ENCODE measurements around the gene ATP6V0E1. TPM values are rescaled to one million over a fixed set of nuclear protein-coding genes. Genes with fewer than 3 reads are reported as not detected.

The ATP6V0E1 gene
- total and polyA plus RNA-seq, 4 donors = 113 to 502 (median 353) TPM

DNA sequence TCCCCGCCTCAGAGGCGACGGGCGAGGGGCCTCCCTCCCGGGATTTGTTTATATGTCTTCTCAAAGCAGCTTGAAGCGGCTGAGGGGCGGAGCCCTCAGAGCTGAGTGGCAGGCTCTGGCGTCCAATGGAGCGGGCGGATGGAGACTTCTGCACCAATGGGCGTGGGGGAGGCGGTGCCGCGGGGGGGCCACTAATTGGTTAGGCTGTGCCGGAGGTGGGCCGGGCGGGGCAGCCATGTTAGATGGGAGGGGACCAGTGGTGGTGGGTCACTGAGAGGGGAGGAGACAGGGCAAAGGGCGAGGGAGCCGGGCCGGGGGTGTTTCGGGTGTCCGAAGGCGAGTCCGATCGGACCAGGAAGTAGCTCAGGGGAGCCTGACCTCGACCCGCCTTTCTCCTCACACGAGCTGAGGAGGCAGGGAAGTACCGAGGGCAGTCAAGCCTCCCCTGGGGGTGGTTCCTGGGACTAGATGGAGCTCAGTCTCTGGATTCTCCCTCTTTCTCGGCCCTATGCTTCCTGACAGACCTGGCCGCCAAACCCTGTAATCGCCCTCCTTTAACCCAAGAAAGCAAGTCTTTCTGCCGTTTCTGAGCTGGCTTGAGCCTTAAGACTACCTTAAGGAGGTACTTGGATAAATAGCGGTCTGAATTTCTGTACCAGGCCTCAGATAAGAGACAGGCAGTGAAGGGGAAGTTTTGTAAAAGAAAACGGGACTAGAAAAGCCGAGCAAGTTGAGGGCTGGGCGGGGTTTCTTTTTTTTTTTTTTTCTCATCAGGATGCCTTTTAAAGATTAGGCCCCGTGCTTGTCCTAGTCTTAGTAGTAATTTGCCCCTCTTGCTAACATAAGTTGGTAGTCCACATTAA is 73.7 kb downstream of the ATP6V0E1 start:
- Histone ChIP-seq H3K9me3 (ENCODE audit: control insufficient read depth in 4 of 4, insufficient read depth in 3 of 4, low read length in 3 of 4) (no peaks in the 10 kb centered on the region), H3K4me3 (peak overlapping the region; percentile 96), H3K9ac (ENCODE audit: insufficient read depth in 1 of 2, low read length in 2 of 2) (peak overlapping the region; percentile 84 to 96), H3K4me1 (ENCODE audit: control insufficient read depth in 5 of 5, insufficient read depth in 5 of 5, low read length in 5 of 5) (peaks cover 0 to 14% (median 3%) of the 10 kb centered on the region in 5 donors), H3K36me3 (ENCODE audit: control insufficient read depth in 4 of 4, insufficient read depth in 4 of 4, low read length in 4 of 4) (peaks cover 0 to 3% (median 3%) of the 10 kb centered on the region in 4 donors), H3K27me3 (ENCODE audit: control insufficient read depth in 3 of 3, insufficient read depth in 3 of 3, low read length in 2 of 3) (peaks cover 0 to 10% (median 0%) of the 10 kb centered on the region in 3 donors), H3K27ac (ENCODE audit: low read depth in 1 of 2, low read length in 1 of 2) (peak overlapping the region; percentile 90 to 94)
- DNase-seq = peak; percentile 99
- peak; percentile 93 for ATAC-seq (ENCODE audit: insufficient read depth, low FRiP score)
- TF ChIP-seq, protein P1, sequence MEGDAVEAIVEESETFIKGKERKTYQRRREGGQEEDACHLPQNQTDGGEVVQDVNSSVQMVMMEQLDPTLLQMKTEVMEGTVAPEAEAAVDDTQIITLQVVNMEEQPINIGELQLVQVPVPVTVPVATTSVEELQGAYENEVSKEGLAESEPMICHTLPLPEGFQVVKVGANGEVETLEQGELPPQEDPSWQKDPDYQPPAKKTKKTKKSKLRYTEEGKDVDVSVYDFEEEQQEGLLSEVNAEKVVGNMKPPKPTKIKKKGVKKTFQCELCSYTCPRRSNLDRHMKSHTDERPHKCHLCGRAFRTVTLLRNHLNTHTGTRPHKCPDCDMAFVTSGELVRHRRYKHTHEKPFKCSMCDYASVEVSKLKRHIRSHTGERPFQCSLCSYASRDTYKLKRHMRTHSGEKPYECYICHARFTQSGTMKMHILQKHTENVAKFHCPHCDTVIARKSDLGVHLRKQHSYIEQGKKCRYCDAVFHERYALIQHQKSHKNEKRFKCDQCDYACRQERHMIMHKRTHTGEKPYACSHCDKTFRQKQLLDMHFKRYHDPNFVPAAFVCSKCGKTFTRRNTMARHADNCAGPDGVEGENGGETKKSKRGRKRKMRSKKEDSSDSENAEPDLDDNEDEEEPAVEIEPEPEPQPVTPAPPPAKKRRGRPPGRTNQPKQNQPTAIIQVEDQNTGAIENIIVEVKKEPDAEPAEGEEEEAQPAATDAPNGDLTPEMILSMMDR (IDR thresholded peaks at IDR 0.05; ENCODE audit: control extremely low read depth, extremely low read depth) = no peak
- 0 to 1% methylated on average over 31 to 38 of the region's 38 CpGs for WGBS, 2 donors

DNA sequence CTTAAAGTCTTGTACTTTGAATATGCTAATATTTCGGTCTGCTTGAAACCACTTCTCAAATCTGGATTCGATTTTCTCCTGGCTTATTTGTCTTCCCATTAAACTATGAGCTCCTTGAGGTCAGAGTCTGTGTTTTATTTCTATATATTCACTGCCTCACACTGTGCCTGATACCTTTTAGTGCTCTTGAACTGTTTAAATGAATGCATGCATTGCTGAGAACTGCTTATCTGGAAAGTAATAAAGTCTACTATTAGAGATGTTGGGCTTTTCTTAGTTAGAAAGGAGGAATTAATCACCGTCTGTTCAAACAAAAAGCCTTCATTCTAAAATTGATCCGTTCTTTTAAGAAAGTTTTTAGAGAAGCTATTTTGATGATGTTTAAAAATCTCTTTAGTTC is 78.6 kb downstream of the ATP6V0E1 start:
- DNase-seq = no peak
- no peak overlapping the region for H3K27ac ChIP-seq (ENCODE audit: low read depth in 1 of 2, low read length in 1 of 2)
- 85 to 87% methylated on average over 4 of the region's 4 CpGs for WGBS, 2 donors
- ATAC-seq (ENCODE audit: insufficient read depth, low FRiP score) = no peak
- TF ChIP-seq, protein P1 (IDR thresholded peaks at IDR 0.05; ENCODE audit: control extremely low read depth, extremely low read depth) = no peak
- no peak overlapping the region for H3K9ac ChIP-seq (ENCODE audit: insufficient read depth in 1 of 2, low read length in 2 of 2)
- H3K4me1 ChIP-seq (ENCODE audit: control insufficient read depth in 5 of 5, insufficient read depth in 5 of 5, low read length in 5 of 5) = peaks cover 0 to 8% (median 5%) of the 10 kb centered on the region in 5 donors
- H3K36me3 ChIP-seq (ENCODE audit: control insufficient read depth in 4 of 4, insufficient read depth in 4 of 4, low read length in 4 of 4) = peaks cover 0 to 4% (median 3%) of the 10 kb centered on the region in 4 donors
- no peaks in the 10 kb centered on the region for H3K9me3 ChIP-seq (ENCODE audit: control insufficient read depth in 4 of 4, insufficient read depth in 3 of 4, low read length in 3 of 4)
- no peak overlapping the region for H3K4me3 ChIP-seq
- H3K27me3 ChIP-seq (ENCODE audit: control insufficient read depth in 3 of 3, insufficient read depth in 3 of 3, low read length in 2 of 3) = no peaks in the 10 kb centered on the region

DNA sequence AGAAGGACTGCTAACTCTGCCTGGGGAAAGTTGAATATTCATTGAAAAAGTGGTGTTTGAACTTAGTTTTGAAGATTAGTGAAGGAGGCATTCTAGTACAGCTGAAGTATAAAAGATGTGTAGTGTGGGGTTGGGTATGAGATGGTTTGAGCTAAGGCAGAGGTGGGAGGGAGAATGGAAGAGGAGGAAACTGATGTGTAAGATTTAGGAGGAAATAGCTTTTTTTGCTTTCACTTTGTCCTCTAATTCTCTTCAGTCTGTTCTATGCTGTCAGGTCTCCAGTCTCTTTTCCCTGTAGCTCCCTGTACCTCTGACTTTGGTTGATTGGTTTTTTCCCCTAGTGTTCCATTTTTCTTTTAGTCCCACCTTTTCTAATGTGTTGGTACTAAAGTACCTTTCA is 81.6 kb downstream of the ATP6V0E1 start:
- Histone ChIP-seq H3K9me3 (ENCODE audit: control insufficient read depth in 4 of 4, insufficient read depth in 3 of 4, low read length in 3 of 4) (no peaks in the 10 kb centered on the region), H3K9ac (ENCODE audit: insufficient read depth in 1 of 2, low read length in 2 of 2) (no peak overlapping the region), H3K27me3 (ENCODE audit: control insufficient read depth in 3 of 3, insufficient read depth in 3 of 3, low read length in 2 of 3) (no peaks in the 10 kb centered on the region), H3K4me1 (ENCODE audit: control insufficient read depth in 5 of 5, insufficient read depth in 5 of 5, low read length in 5 of 5) (peaks cover 0 to 9% (median 0%) of the 10 kb centered on the region in 5 donors), H3K4me3 (no peak overlapping the region), H3K27ac (ENCODE audit: low read depth in 1 of 2, low read length in 1 of 2) (peak overlapping the region in 1 of 2 donors; percentile 29), H3K36me3 (ENCODE audit: control insufficient read depth in 4 of 4, insufficient read depth in 4 of 4, low read length in 4 of 4) (peaks cover 0 to 4% (median 0%) of the 10 kb centered on the region in 4 donors)
- no peak for DNase-seq
- no peak for ATAC-seq (ENCODE audit: insufficient read depth, low FRiP score)
- TF ChIP-seq, protein P1 (IDR thresholded peaks at IDR 0.05; ENCODE audit: control extremely low read depth, extremely low read depth) = no peak
